Right atrium auricular region (tissue), 2 donors: Measurements from ENCODE around the gene ADAM17. TPM values are rescaled to one million over a fixed set of nuclear protein-coding genes. Genes with fewer than 3 reads are reported as not detected.
"Not testable (repeated sequence)": the region's sequence is repeated elsewhere in the genome, so short reads cannot be mapped to it uniquely, and the experiment has no call there.

Source experiments
- DNase-seq: peaks from one replicate; pipeline ENCODE4 v3.0.0-alpha.2; 2019; ENCODE audit warnings: low spot score
- H3K27ac ChIP-seq, 2 donors: fragments of 200-600 bp; sonication (generic); 1 replicate in 1 of 2; 2 replicates in 1 of 2; pipeline ENCODE4 v1.5.1; 2016 to 2019
- H3K27me3 ChIP-seq, 2 donors: fragments of 200-600 bp; sonication (generic); one replicate each; pipeline versions ENCODE4 v1.5.1 to v1.6.0; 2017 to 2019
- H3K36me3 ChIP-seq: fragments of 200-600 bp; sonication (generic); one replicate; pipeline ENCODE4 v1.5.1; 2016
- H3K4me1 ChIP-seq, 2 donors: fragments of 200-600 bp; sonication (generic); one replicate each; pipeline versions ENCODE4 v1.5.1 to v1.6.0; 2017 to 2019
- H3K4me3 ChIP-seq, 2 donors: fragments of 200-600 bp; sonication (generic); 1 replicate in 1 of 2; 2 replicates in 1 of 2; pipeline ENCODE4 v1.5.1; 2017 to 2019; ENCODE audit warnings: mild to moderate bottlenecking in 1 of 2, moderate library complexity in 1 of 2
- H3K9me3 ChIP-seq, 2 donors: fragments of 200-600 bp; sonication (generic); one replicate each; pipeline ENCODE4 v1.5.1; 2019
- total RNA-seq, 2 donors: library from RNA; depleted of rRNA; stranded (reverse); fragments of >200 nt; gene quantifications; one replicate each; pipeline ENCODE4 v1.1.0, GENCODE V29; 2016
- TF ChIP-seq, protein P1 (sequence below), 2 donors: fragments of 200-600 bp; sonication (generic); IDR thresholded peaks; one replicate each; pipeline ENCODE4 v1.5.1; 2019; ENCODE audit warnings: antibody characterized with exemption in 2 of 2

ADAM17 gene
- total RNA-seq, 2 donors from 2014 or later, result 12.2 to 16.4 TPM

DNA sequence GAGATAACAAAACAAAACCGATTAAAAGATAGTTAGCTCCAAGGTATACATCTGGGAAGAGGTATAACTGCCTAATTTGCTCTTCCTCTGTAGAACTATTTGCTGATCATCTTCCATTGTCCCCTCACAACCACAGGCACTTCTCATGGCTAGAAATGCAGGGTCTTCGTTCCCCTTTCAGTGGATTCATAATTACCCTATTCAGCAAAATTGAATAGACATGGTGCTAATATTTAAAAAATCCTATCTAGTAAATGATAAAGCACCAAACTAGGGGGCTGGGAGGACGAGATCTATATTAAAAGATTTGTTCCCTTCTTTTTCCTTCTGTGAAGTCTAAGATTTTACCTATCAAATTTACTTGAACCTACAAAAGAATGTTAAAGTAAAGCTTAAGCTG, 30.8 kb upstream of the ADAM17 start:
- no peaks in the 10 kb centered on the region for H3K4me1 ChIP-seq
- peaks cover 68% of the 10 kb centered on the region for H3K36me3 ChIP-seq
- H3K9me3 ChIP-seq, result no peaks in the 10 kb centered on the region
- H3K27ac ChIP-seq, result no peak overlapping the region
- TF ChIP-seq, protein P1, sequence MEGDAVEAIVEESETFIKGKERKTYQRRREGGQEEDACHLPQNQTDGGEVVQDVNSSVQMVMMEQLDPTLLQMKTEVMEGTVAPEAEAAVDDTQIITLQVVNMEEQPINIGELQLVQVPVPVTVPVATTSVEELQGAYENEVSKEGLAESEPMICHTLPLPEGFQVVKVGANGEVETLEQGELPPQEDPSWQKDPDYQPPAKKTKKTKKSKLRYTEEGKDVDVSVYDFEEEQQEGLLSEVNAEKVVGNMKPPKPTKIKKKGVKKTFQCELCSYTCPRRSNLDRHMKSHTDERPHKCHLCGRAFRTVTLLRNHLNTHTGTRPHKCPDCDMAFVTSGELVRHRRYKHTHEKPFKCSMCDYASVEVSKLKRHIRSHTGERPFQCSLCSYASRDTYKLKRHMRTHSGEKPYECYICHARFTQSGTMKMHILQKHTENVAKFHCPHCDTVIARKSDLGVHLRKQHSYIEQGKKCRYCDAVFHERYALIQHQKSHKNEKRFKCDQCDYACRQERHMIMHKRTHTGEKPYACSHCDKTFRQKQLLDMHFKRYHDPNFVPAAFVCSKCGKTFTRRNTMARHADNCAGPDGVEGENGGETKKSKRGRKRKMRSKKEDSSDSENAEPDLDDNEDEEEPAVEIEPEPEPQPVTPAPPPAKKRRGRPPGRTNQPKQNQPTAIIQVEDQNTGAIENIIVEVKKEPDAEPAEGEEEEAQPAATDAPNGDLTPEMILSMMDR (IDR thresholded peaks at IDR 0.05), result no peak
- no peaks in the 10 kb centered on the region for H3K27me3 ChIP-seq
- H3K4me3 ChIP-seq, result no peak overlapping the region
- no peak for DNase-seq

DNA sequence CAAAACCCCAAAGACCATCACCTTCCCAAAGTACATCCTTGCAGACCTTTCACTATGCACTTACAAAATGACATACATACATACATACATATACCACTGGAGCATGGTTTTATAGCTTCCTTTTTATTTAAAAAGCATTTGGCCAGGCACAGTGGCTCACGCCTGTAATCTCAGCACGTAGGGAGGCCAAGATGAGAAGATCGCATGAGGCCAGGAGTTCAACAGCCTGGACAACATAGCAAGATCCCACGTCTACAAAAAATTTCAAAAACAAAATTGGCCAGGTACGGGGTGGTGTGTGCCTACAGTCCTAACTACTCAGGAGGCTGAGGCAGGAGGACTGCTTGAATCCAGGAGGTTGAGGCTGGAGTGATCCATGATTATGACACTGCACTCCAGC, 29.9 kb upstream of the ADAM17 start:
- TF ChIP-seq, protein P1 (IDR thresholded peaks at IDR 0.05), result no peak
- H3K36me3 ChIP-seq, result peaks cover 61% of the 10 kb centered on the region
- no peaks in the 10 kb centered on the region for H3K27me3 ChIP-seq
- H3K9me3 ChIP-seq, result no peaks in the 10 kb centered on the region
- H3K4me3 ChIP-seq, result no peak overlapping the region
- no peak overlapping the region for H3K27ac ChIP-seq
- DNase-seq, result no peak
- no peaks in the 10 kb centered on the region for H3K4me1 ChIP-seq

DNA sequence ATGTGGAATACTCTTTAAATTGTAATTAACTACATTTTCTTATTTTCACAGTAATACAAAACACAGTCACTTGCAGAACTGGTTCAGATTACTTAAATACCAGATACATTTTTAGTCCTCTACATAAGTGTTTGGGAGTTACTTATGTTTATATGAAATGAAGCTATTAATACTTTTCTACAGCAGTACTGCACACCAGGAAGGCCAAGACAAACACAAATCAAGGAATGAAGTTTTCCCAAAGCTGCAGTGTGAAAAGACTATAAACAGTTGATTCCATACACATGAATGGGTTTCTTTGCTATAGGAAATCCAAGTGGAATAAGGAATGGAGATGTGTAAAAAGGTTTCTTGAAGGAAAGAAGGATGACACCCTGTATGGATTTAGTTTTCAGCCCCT, 29.3 kb upstream of the ADAM17 start:
- not testable (repeated sequence) for H3K27ac ChIP-seq, H3K4me3 ChIP-seq, DNase-seq, H3K9me3 ChIP-seq, H3K4me1 ChIP-seq, H3K27me3 ChIP-seq
- peaks cover 61% of the 10 kb centered on the region for H3K36me3 ChIP-seq

DNA sequence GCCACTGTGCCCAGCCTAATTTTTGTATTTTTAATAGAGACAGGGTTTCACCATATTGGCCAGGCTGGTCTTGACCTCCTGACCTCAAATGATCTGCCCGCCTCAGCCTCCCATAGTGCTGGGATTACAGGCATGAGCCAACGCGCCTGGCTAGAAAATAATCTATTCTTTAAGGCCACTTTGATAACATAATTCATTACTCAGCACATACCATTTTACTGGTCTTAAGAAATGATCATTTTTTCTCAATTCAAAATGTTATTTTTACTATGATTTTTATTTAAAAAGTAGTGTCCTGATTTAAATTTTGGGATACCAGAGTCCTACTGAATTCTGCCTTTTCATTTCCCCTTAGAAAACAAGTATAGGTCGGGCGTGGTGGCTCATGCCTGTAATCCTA, 27.0 kb upstream of the ADAM17 start:
- Histone ChIP-seq H3K9me3 (no peaks in the 10 kb centered on the region), H3K27me3 (no peaks in the 10 kb centered on the region), H3K27ac (no peak overlapping the region), H3K36me3 (peaks cover 47% of the 10 kb centered on the region), H3K4me1 (peaks cover 0 to 14% of the 10 kb centered on the region in 2 donors), H3K4me3 (no peak overlapping the region)
- no peak for DNase-seq
- TF ChIP-seq, protein P1 (IDR thresholded peaks at IDR 0.05), result no peak

DNA sequence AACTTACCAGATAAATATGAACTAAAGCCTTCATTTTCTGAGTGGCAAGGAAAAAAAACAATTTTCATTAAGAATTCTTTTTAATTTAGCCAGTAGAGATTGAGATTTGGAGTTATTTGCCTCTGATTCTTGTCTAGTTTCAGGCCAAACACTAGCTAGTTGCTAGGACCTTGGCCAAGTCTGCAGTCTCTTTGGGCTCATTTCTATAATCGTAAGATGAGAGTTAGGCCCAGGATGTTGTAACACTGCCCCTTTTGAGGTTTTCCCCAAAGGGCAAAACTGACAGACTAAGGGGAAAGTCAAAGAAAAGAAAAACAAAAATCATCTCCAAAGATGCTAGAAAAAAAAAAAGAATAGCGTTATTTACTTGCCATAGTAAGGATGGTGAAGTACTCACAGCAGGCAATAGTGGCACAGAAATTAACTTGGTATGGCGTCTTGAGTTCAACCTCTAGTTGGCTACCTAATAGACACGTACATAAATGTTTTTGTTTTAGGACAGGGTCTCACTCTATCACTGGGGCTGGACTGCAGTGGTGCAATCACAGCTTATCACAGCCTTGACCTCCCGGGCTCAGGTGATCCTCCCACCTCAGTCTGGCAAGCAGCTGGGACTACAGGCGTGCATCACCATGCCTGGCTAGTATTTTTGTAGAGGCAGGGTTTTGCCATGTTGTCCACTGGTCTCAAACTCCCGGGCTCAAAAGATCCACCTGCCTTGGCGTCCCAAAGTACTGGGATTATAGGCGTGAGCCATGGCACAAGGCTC, 23.0 kb upstream of the ADAM17 start:
- Histone ChIP-seq H3K4me1 (peaks cover 0 to 24% of the 10 kb centered on the region in 2 donors), H3K27me3 (no peaks in the 10 kb centered on the region), H3K27ac (peak overlapping the region in 1 of 2 donors; percentile 17), H3K9me3 (no peaks in the 10 kb centered on the region), H3K36me3 (peaks cover 16% of the 10 kb centered on the region), H3K4me3 (no peak overlapping the region)
- TF ChIP-seq, protein P1 (IDR thresholded peaks at IDR 0.05), result no peak
- DNase-seq, result no peak

DNA sequence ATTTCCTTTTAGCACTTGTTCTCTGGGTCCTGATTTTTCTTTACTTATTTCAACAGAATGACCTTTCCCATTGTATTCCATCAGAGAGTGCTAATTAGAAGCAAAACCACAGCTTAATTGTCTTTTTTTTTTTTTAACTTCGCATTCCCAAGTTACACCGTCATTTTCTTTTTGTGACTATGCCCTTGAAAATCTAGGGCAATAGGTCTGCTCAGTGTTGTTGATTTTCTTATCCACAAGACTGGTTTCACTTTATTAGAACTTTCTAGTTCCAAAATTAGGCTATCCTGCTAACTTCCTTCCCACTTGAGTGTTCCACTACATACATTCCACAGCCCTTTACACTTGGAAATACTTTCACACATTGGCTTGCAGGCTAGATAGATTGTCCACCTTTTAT, 18.7 kb upstream of the ADAM17 start:
- no peaks in the 10 kb centered on the region for H3K27me3 ChIP-seq
- H3K4me3 ChIP-seq, result no peak overlapping the region

More for the DNA sequence above, 18.7 kb upstream of the ADAM17 start:
- H3K27ac ChIP-seq, result peak overlapping the region; percentile 54 to 70
- TF ChIP-seq, protein P1 (IDR thresholded peaks at IDR 0.05), result no peak
- H3K9me3 ChIP-seq, result no peaks in the 10 kb centered on the region
- no peaks in the 10 kb centered on the region for H3K36me3 ChIP-seq
- no peak for DNase-seq
- peaks cover 0 to 26% of the 10 kb centered on the region in 2 donors for H3K4me1 ChIP-seq
